Bone marrow (tissue), 2 donors: ENCODE measurements around the gene DCN.

Experiments used
- DNase-seq, 2 donors: peaks; one replicate each; lab custom pipeline; 2025; lab: John Stamatoyannopoulos, UW

The DCN gene

DNA sequence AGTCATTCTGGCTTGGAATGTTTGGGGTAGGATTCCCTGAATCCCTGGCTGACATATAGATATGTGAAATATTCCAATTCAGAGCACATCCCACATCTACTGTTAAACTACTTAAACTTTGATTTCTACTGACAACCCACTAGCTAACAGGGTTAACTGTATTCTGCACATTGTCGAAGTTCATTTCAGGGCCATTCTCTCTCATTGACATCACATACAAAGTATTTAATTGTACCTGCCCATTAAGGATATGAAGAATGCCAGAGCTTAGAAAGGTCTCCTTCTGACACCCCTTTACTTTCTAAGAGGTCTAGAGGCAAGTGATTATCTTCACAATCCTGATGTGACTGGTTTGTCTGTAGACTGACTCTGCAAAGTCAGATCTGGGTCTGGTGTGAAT lies 2.8 kb upstream of the DCN start:
- DNase-seq: no peak

DNA sequence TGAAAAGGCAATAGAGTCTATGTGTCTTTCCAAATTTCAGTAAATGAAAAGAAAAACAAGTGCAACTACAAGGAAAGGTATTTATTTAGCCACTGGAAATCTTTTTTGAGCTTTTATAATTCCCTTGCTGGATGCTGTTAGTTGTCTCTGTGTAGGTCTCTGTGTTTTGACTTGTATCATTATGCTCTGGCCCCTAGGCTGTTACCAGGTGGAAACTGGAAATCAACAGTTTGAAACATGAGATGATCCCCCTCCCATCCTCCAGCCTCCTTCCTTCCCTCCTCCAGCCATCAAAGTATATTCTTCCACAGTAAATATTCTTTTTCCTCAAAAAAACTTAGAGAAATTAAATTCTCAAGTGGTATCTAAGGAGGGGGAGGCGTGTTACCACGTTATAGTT lies 934 bp upstream of the DCN start:
- DNase-seq: no peak

DNA sequence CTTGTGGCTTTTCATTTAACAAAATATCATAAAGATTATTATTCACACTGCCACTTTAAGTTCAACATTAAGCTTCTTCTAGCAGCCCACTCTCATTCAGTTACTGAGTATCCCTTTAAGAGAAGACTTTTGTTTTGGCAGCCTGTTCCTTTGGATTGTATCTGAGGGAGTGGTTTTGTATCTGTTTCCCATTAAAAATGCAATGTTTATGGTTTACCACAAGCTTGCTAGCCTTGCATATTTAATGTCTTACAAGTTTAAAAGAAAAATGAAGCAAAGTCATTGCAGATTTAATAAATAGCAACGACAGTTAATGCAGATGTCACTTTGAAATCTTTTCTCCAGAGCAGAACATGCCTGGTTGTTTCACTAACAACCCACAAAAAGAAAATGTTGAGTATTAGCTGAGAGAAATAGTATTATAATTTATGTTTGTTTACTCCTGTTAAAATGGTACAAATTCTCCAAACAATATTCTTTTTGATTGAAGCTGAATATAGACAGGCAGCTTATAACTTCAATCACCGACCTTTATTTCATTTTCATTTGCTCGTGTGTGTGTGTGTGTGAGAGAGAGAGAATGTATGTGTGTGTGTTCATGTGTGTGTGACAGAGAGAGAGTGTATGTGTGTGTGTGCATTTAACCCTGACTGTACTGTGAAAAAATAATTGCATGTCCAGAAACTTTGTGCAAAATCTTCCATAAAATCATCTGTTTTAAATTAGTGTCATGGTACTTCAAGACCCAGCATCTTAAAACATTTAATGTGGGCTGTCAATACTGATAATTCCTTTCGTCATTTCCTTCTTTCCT lies 1.8 kb downstream of the DCN start:
- no peak for DNase-seq

DNA sequence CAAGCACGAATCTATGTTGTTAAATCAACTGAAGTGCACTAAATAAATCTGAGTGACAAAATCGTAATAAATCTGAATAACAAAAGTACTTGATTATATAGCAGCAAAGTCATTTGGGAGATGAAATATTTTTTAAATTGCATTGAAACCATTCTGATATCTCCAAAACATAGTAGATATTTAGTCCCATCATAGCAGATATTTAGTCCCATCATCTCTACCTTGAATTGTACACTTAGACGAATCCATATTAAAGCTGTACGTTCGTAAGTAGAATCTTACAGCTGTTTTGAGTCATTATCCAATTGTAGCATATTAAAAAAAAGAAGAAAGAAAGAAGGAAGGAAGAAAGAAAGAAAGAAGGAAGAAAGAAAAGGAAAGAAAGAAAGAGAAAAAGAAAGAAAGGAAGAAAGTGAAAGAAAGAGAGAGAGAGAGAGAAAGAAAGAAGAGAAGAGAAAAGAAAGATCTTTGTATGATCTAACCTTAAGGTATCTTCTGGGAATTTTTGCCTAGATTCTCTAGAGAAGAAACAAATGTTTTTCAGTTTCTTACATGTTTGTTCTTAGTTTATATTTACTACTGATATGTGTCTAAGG lies 2.6 kb downstream of the DCN start:
- DNase-seq: no peak

DNA sequence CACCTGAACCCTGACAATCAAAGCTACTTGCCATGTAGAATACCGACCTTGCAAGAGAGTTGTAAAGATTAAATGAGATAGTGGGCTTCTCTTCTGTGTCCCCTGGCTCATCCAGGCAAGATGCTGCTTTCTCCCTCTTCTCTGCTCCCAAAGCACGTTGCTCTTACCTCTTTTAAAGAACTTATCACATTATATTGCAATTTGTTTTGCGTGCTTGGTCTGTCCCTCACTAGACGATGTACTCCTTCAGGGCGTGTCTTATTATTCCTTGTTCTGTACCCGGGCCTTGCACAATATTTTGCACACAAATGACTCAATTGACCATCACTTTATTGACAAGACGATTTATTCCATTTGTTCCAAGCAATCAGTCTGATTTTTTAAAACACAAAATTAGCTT lies 3.3 kb downstream of the DCN start:
- DNase-seq: no peak

DNA sequence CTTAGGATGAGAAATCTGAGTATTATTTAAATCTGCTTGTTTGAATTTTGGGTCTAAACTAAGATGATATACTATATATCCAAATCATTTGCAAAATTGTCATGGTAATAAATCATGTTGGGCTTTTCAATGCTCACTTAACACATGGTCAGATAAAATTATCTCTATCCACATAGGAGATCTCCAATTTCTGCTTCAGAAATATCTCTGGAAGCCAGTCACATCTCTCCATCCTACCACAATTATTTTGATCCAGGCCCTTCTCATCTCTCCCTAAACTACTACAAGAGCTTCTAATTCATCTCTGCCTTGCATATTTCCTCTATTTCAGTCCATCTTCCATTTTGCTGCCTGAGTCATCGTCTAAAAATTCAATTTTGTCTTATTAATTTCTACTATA lies 3.8 kb downstream of the DCN start:
- no peak for DNase-seq

DNA sequence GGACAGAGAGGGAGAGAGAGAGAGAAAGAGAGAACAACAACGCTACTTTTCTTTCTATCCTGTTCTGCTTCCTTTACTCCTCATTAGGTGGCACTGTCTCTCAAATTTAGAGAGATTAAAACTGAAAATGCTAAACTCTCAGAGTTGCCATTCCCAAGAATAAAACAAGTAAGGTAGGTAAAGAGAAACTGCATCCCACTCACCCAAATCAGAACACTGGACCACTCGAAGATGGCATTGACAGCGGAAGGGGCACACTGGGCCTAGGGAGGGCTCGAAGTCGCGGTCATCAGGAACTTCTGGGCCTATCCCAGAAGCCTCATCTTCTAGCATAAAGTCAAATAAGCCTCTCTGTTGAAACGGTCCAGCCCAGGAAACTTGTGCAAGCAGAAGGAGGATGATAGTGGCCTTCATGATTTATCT lies 4.5 kb downstream of the DCN start:
- no peak for DNase-seq

DNA sequence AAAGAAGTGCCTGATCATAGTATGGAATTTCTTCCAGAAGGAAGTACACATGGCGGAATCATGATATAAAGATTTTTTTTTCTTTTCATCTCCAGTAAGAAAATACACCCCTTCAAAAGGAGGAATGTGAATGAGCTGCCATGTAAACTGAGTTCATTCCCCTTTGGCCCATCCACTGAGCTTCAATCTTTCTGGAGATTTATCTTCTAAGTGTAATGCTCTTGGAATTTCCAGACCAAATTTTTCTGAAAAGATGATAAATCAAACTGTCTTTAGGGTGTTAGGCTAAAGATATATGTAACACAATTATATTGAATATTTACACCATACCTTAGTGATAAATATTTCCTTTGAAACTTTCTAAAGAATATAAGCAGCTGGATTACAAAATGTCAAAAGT lies 5.2 kb downstream of the DCN start:
- DNase-seq: no peak

DNA sequence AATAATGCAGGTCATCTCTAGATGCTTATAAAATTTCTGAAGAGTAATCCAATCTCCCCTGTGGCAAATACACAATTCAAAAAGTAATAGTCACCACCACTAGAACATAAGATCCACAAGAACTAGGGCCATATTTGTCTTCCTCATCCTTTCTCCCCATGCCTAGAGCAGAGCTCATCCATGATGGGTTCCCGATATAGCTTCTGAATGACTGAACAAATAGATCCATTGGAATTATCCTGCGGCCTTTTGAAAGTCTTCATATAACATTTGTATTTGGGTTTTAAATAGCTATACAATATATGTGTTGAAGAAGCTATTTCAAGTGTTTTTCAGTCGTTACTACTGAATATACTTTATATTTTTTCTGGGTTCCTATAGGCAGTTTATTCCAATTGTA lies 5.7 kb downstream of the DCN start:
- no peak for DNase-seq

DNA sequence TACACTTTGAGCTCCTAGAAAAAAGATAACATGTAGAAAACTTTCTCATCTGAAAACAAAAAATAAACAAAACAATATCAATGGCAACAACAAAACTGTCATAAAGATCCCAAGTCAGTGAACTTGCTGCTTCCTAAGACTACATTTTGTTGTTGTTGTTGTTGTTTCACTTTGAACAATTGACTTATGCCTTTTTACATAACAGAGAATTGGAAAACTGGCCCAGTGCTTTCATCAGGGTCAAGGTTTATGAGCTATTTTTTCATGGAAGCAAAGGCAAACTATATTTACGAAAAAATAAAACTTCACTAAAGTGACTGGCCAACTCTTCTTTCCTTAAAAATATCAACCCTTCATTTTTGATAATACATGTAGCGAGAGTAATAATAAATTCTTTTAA lies 6.3 kb downstream of the DCN start:
- DNase-seq: no peak

DNA sequence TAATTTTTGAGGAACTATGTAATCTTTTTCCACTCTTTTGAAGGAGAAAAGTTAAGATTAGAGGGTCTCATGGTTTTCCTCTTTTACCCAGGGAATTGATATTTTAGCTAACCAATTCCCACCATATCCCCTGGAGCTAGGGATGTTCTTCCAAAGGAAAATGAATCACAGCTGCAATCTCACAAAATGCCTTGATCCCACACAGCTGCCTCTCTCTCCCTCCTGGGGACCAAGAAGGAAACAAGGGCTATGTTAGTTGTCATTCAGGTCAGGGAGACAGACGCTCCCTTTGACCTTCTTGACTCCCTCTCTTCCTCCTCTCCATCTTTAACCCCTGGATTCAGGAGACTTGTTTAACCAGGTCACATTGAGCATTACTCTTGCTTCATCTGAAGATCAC lies 9.5 kb downstream of the DCN start:
- DNase-seq: no peak

DNA sequence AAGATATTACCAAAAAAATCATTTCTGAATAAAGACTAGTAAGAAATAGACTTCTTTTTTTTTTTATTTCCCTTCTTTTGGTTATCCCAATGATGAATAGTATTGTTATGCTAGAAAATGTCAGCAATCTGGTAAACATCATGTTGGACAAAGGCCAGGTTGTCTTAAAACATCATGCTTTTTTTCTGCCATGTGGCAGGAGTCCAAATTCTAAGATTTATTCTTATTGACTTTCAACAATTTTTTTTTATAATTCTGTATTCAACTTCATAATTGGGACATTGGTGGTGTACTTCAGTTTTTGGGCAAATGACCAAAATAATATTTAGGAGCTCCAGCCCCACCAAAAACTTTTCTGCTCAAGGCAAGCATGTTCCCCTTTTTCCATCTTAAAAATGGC lies 10.5 kb downstream of the DCN start:
- no peak for DNase-seq

DNA sequence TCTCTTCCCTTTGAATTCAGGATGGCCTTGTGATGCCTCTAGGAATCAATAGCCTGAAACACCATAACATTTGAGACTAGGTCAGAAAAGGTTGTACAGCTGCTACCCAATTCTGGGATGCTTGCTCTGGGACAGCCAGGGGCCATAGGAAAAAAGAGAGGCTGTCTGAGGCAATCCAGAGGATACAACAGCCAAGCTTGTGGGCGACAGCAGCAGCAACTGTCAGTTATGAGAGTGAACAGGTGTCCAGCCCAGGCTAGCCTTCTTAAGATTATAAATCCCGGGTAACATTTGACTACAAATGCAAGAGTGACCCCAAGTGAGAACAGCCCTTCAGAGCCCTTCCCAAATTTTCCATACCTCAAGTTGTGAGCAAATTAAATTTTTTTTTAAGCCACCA lies 11.1 kb downstream of the DCN start:
- no peak for DNase-seq

DNA sequence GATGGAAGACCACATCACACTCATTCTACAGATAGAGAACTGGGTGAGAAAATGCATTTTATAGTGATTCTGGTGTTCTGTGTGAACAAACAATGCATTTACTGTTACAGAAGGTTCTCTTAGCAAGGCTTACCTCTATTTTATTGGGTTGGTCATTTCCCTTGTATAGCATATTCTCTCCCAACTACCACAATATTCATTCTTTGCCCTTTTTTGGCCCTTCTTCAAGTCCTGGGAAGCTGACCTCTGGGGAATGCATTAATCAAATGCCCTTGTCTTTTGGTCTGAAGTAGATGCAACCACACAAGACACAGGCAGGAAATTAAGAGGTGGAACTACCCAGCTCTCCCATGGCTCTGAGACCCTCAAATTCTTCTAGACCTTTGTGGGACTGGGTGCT lies 19.5 kb downstream of the DCN start:
- DNase-seq: no peak

DNA sequence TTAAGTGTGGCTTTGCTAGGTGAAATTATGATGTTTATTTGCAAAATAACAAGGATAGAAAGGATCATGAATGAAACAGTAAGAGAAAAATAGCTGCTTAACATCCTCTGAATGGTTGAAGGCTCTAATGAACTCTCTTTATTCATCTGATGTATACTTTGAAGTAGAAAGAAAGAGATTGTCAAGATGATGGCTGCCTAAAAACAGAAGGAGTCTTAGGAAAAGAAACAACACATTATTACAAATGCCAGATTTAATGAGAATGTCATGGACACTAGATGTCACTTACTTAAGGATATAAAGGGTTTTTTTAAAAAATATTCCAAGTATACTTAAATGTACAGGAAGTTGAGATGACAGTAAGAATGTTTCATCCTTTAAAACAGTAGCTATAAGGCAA lies 21.6 kb downstream of the DCN start:
- DNase-seq: no peak

DNA sequence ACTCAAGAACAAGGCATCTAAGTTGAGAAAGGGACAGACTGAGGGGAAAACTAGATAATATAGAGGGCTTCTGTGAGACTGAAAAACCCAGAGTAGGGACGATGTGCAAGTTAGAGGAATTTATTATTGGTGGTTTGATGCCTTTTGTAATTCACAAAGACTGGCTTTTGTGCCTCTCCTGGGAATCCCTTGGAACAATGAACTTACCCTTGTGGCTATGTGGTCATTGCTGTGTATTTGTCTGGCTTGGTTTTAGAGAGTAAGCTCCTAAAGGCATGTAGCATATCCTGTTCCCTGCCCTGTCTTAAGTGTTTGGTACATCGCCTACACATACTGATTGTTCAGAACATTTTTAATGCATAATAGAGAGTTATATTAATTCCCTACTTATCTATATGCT lies 26.6 kb downstream of the DCN start:
- no peak for DNase-seq

DNA sequence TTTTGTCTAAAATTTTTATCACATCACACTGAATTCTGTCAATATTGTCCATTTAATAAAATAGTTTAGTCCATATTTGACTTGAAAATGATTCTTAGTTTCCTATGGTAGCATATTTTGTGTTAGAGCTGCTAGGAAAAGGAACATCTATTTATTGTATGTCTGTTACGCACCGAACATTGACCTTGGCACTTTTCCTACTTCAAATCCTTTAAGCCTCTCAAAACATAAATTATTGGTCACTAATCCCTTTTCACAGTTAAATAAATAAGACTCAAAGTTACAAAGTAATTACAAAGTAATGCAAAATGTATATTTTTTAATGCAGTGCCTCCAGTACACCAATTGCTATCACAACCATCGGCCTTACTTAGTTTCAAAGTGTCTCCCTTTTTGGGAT lies 28.5 kb downstream of the DCN start:
- DNase-seq: no peak

DNA sequence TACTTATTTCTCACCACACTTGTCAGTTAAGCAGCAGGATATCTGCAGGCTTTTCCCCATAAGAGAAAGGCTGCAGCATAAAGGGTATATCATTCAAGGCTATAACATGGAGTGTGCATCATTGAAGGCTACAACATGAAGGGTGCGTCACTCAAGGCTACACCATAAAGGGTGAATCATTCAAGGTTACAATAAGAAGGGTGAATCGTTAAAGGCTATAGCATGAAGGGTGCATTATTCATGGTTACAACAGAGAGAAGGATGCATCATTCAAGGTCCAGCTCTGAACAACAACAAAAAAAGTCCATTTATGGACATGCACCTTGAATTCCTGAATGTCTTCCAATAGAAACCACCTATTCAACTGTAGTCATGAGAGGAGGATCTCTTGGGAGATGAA lies 38.6 kb downstream of the DCN start:
- DNase-seq: no peak

DNA sequence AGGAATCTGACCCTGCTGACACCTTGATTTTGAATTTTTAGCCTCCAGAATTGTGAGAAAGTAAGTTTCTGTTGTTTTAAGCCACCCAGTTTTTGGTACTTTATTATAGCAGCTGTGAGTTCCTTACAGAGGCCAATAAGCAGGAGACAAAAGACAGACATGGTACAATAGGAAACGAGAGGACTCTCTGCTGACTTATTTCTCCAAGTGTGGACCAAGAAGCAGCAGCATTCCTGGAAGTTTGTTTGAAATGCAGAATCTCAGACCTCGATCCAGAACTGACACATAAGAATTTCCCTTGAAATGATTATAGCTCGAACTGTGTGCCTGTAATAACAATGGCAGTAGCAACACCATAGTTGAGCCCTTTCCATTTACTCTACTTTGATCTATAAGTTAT lies 39.4 kb downstream of the DCN start:
- no peak for DNase-seq

DNA sequence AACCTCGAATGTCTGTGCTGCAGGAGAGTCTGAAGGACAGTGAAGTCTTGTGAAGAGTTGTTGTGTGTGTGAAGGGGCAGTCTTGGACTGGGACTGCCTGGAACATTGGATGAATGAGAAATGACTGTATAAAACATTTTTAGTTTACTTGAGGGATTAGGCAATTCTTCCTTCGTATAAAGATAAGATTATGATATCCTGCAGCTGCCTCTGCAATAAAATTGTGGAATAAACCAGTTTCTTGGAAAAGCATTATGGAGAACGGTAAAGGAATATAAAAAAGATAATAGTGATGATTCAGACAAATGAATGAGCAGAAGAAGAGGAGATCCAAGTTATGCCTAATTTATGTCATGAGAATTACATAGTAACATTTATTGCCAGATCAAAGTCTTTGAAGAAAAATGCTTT lies 40.4 kb downstream of the DCN start:
- DNase-seq: no peak

DNA sequence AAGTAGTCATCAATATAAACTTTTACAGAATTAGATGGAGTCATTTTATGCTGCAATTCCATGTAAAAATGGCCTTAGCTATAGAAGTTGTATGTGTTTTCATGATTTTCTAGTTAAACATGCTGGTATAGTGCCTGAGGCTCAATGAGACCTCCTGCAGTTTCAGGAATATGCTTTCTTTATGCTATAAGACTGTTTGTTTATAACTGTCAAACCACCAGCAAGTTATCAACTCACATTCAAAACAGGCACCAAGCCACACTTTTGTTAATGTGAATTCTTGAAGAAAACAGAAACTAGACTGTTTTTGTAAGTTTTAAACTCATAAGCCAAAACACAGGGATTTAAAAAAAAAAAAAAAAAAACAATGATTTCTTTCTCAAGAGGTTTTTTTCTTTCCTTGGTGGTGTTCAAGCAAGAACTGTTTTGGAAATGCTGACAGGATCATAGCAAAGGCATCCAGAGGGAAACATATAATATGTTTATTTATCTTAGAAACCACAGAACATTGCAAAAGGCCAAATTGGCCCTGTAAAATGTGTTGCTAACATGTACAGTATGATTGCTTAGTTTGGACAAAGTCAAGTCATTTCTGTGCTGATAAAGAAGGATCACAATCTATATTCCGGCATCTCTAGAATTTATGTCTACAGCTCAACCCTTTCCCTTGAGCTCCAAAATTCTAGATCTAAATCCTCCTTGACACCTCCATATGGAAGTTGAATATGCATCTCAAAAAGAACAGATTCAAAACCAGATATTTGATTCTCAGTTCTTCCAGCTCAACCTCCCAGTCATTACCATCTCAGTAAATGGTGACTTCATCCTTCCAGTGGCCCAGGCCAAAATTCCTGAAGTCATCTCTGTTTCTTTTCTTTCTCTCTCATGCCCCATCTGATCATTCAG lies 42.3 kb downstream of the DCN start:
- no peak for DNase-seq

DNA sequence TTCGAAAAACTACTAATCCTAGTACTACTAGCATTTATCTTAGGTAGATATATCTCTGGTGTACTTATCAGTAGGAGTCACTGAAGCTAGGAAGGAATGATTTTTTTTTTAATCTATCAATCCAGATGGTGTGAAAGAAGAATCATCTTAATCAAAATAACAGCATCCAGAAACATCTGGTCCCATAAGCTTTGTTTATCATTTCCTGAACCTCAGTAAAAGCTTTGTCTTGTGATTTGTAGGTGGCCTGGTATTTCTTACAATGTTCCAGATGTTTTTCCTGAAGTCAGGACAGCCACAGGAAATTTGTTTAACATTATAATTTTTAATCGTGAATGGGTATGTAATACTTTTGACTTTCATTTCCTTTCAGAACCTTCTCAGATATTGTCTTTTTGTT lies 43.3 kb downstream of the DCN start:
- DNase-seq: no peak

DNA sequence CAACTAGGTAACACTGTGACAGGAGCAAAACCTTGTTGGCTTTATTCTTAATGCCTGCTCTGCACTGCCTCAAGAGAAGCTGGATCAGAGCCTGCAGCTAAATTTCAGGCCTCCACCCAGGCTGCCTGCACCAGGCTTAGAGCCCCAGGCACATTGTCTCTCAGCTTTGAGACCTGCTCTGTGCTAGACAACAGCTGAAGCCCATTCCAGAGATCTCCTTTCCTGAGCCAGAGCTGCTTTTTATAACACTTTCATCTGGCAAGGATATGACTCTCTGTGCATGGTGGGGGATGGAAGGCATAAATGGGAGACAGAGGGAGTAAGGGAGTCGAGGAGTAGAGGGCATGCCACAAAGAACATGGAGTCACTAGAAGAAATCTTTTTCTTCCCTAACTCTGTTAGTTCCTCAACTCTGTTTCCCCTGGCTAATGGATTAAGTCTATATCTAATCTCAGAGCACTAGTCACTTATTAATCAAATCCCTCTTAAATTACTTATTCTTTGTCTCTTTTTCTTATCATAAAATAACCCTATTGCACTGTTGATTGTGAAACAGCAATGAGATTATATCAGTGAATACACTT lies 44.2 kb downstream of the DCN start:
- no peak for DNase-seq
